Transverse colon (tissue), 4 donors: ENCODE results near the gene PCLAF.

Source experiments
- CTCF ChIP-seq, 5 experiments: fragments of 200-600 bp in 3 of 5; fragments of 450-650 bp in 2 of 5; sonication (generic) in 3 of 5; IDR thresholded peaks; 1 replicate in 2 of 5; 2 replicates in 3 of 5; pipeline ENCODE4 v1.5.1; 2016 to 2017; ENCODE audit warnings: antibody characterized with exemption in 5 of 5, inconsistent platforms in 3 of 5, mild to moderate bottlenecking in 2 of 5, moderate library complexity in 1 of 5
- EP300 ChIP-seq: sonication (generic); formaldehyde crosslinking; IDR thresholded peaks from one replicate; pipeline ENCODE4 v1.6.1; 2017; ENCODE audit warnings: antibody characterized with exemption, low read depth
- POLR2A ChIP-seq: fragments of 450-650 bp; IDR thresholded peaks from one replicate; pipeline ENCODE4 v1.6.1; 2016; ENCODE audit warnings: antibody characterized with exemption, mild to moderate bottlenecking, moderate library complexity
- POLR2AphosphoS5 ChIP-seq, 3 donors: sonication (generic); formaldehyde crosslinking; IDR thresholded peaks; one replicate each; pipeline ENCODE4 v1.6.1; 2016; ENCODE audit warnings: antibody characterized with exemption in 3 of 3

DNA sequence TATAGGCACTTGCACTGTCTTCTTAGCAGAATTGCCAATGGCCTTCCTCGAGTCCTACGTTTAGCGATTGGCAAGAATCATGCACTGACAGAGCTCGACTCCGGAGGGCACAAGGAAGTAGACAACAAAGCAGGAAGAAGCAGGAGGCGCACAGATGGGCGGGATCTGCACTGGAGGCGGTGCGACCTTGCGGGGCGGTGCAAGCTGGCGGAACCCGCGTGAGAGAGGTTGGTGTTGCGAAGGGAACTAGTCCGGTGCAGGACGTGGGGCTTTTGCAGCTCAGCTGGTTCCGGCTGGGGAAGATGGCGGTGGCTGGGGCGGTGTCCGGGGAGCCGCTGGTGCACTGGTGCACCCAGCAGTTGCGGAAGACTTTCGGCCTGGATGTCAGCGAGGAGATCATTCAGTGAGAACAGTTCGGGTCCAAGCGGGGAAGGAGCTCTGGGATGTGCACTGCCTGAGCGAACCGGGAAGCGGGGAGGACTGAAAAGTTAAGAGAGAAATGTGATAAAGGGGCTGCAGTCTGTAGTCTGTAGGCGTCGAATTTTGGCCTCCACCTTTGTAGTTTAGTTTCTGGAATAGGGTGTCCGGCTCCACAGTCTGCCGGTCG is 6.4 kb upstream of the PCLAF start, which contains the start of gene TRIP4:
- TF ChIP-seq CTCF (IDR thresholded peaks at IDR 0.05) (peak in 3 of 5 experiments; percentile 2 to 19 (median 11)), POLR2A (peak; percentile 85), EP300 (no peak), POLR2AphosphoS5 (IDR thresholded peaks at IDR 0.05) (peak; percentile 75 to 92 (median 91))
